Tibial nerve (tissue), 4 donors: ENCODE data around the gene IFI44.

Experiments
- EP300 ChIP-seq, 2 donors: sonication (generic); formaldehyde crosslinking; IDR thresholded peaks; one replicate each; pipeline ENCODE4 v1.6.1; 2017; ENCODE audit warnings: antibody characterized with exemption in 2 of 2, mild to moderate bottlenecking in 1 of 2
- POLR2A ChIP-seq, 2 donors: fragments of 450-650 bp; IDR thresholded peaks; one replicate each; pipeline ENCODE4 v1.6.1; 2017; ENCODE audit warnings: antibody characterized with exemption in 2 of 2, mild to moderate bottlenecking in 2 of 2, moderate library complexity in 2 of 2
- TF ChIP-seq, protein P1 (sequence below), 5 experiments: fragments of 200-600 bp in 3 of 5; fragments of 450-650 bp in 2 of 5; sonication (generic) in 3 of 5; IDR thresholded peaks; one replicate each; pipeline ENCODE4 v1.5.1; 2016 to 2019; ENCODE audit warnings: antibody characterized with exemption in 5 of 5, mild to moderate bottlenecking in 3 of 5, moderate library complexity in 2 of 5

- TF ChIP-seq, protein P1, sequence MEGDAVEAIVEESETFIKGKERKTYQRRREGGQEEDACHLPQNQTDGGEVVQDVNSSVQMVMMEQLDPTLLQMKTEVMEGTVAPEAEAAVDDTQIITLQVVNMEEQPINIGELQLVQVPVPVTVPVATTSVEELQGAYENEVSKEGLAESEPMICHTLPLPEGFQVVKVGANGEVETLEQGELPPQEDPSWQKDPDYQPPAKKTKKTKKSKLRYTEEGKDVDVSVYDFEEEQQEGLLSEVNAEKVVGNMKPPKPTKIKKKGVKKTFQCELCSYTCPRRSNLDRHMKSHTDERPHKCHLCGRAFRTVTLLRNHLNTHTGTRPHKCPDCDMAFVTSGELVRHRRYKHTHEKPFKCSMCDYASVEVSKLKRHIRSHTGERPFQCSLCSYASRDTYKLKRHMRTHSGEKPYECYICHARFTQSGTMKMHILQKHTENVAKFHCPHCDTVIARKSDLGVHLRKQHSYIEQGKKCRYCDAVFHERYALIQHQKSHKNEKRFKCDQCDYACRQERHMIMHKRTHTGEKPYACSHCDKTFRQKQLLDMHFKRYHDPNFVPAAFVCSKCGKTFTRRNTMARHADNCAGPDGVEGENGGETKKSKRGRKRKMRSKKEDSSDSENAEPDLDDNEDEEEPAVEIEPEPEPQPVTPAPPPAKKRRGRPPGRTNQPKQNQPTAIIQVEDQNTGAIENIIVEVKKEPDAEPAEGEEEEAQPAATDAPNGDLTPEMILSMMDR (IDR thresholded peaks at IDR 0.05), result no peak
- TF ChIP-seq POLR2A (IDR thresholded peaks at IDR 0.05), result no peak
- no peak for TF ChIP-seq EP300 (IDR thresholded peaks at IDR 0.05)
Observed at GRCh38 chr1:78620666-78621065, 29.0 kb upstream of the IFI44 start.
